Measurements from ENCODE around the gene HSD3B7.
A peak's percentile ranks its signal among the peaks of the same experiment; 100 is the strongest.

HSD3B7 gene

DNA sequence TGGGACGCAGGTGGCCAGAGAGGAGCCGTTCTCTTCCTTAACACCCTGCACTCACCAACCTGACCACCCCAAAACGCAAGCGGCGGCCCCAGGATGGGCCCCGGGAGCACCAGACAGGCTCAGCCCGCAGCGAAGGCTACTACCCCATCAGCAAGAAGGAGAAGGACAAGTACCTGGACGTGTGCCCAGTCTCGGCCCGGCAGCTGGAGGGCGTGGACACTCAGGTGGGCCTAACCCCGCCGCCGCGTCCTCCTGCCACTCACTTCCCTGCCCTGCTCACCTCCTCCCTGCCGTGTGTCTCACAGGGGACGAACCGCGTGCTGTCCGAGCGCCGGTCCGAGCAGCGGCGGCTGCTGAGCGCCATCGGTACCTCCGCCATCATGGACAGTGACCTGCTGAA lies 4.6 kb upstream of the HSD3B7 start:
- in situ Hi-C loops (cut with HindIII; ENCODE audit: low sequenced_read_pairs): no loop called here

GRCh38 chr16:30980959-30981358 lies 4.0 kb upstream of the HSD3B7 start:
- TF ChIP-seq CTCF (IDR thresholded peaks at IDR 0.05; ENCODE audit: low read depth, low read length): no peak
- in situ Hi-C loops (cut with HindIII; ENCODE audit: low sequenced_read_pairs): no loop called here
- H3K4me3 ChIP-seq (ENCODE audit: low read depth, low read length): no peak overlapping the region
- no peak for DNase-seq (ENCODE audit: low read depth, low spot score)

More for the DNA sequence above, 4.6 kb upstream of the HSD3B7 start:
- H3K4me3 ChIP-seq (ENCODE audit: low read depth, low read length): no peak overlapping the region
- DNase-seq (ENCODE audit: low read depth, low spot score): no peak
- no peak for TF ChIP-seq CTCF (IDR thresholded peaks at IDR 0.05; ENCODE audit: low read depth, low read length)

GRCh38 chr16:30982548-30983288 lies 2.3 kb upstream of the HSD3B7 start:
- in situ Hi-C loops (cut with HindIII; ENCODE audit: low sequenced_read_pairs): no loop called here
- H3K4me3 ChIP-seq (ENCODE audit: low read depth, low read length): no peak overlapping the region
- no peak for DNase-seq (ENCODE audit: low read depth, low spot score)
- TF ChIP-seq CTCF (IDR thresholded peaks at IDR 0.05; ENCODE audit: low read depth, low read length): no peak

DNA sequence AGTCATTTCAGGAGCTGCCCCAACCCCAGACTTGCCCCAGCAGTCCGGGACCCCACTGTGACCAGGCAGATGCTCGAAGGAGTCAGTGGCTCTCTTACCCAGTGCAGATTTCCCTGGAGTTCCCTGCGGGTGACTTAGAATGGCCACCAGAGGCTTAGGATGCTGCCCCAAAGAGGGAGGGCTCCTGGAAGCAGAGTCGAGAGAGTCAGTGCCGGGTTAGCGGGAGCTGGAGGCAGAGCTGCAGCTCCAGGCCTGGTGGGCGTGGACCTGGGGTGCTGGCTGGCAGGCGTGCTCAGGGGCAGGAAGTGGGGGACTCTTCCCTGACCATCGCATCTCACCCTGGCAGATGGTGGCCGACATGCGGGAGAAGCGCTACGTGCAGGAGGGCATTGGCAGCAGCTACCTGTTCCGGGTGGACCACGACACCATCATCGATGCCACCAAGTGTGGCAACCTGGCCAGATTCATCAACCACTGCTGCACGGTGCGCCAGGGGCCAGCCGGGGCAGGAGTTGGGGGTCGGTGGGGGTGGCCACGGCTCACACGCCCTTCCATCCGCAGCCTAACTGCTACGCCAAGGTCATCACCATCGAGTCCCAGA lies 1.6 kb upstream of the HSD3B7 start:
- in situ Hi-C loops (cut with HindIII; ENCODE audit: low sequenced_read_pairs): no loop called here
- no peak overlapping the region for H3K4me3 ChIP-seq (ENCODE audit: low read depth, low read length)
- no peak for TF ChIP-seq CTCF (IDR thresholded peaks at IDR 0.05; ENCODE audit: low read depth, low read length)
- no peak for DNase-seq (ENCODE audit: low read depth, low spot score)

GRCh38 chr16:30983898-30984610 lies 953 bp upstream of the HSD3B7 start:
- no peak for TF ChIP-seq CTCF (IDR thresholded peaks at IDR 0.05; ENCODE audit: low read depth, low read length)
- no peak overlapping the region for H3K4me3 ChIP-seq (ENCODE audit: low read depth, low read length)
- in situ Hi-C loops (cut with HindIII; ENCODE audit: low sequenced_read_pairs): no loop called here
- DNase-seq (ENCODE audit: low read depth, low spot score): no peak

- peak overlapping the region; percentile 53 for H3K4me3 ChIP-seq (ENCODE audit: low read depth, low read length)
- peak; percentile 19 for TF ChIP-seq CTCF (IDR thresholded peaks at IDR 0.05; ENCODE audit: low read depth, low read length)
- DNase-seq (ENCODE audit: low read depth, low spot score): no peak
- in situ Hi-C loops (cut with HindIII; ENCODE audit: low sequenced_read_pairs): no loop called here
Measured at GRCh38 chr16:30985401-30986128, 558 bp downstream of the HSD3B7 start.

Measured in astrocyte of the spinal cord (primary cell).